ENCODE results near the gene NUBP1. TPM values are rescaled to one million over a fixed set of nuclear protein-coding genes. Genes with fewer than 3 reads are reported as not detected.

NUBP1 gene
- total and polyA plus RNA-seq, 8 donors = 14.6 to 32.1 (median 22.3) TPM

DNA sequence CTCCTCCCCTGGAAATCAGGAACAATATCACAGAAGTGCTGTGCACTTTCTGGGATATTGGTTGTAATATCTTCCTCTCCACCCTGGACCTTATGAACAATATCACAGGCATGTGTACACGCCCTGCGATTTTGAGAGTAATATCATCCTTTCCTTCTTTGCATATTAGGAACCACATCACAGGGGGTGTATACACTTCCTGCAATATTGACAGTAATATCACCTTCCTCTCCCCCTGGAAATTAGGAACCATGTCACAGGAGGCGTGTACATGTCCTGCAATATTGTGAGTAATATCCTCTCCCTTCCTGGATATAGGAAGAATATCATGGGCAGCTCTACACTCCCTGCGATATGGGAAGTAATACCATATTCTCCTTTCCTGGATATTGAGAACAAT lies 34.7 kb upstream of the NUBP1 start:
- Histone ChIP-seq H3K9me3 (no peaks in the 10 kb centered on the region), H3K4me1 (no peaks in the 10 kb centered on the region), H3K27ac (no peak overlapping the region), H3K4me3 (no peak overlapping the region), H3K36me3 (no peaks in the 10 kb centered on the region), H3K27me3 (no peaks in the 10 kb centered on the region)
- intact Hi-C loops (cut with DNase I) = no loop called here
- no peak for FAIRE-seq
- no peak for DNase-seq
- no peak for ATAC-seq
- WGBS, 2 donors = 52 to 66% methylated on average over 4 of the region's 4 CpGs
- TF ChIP-seq, protein P1, sequence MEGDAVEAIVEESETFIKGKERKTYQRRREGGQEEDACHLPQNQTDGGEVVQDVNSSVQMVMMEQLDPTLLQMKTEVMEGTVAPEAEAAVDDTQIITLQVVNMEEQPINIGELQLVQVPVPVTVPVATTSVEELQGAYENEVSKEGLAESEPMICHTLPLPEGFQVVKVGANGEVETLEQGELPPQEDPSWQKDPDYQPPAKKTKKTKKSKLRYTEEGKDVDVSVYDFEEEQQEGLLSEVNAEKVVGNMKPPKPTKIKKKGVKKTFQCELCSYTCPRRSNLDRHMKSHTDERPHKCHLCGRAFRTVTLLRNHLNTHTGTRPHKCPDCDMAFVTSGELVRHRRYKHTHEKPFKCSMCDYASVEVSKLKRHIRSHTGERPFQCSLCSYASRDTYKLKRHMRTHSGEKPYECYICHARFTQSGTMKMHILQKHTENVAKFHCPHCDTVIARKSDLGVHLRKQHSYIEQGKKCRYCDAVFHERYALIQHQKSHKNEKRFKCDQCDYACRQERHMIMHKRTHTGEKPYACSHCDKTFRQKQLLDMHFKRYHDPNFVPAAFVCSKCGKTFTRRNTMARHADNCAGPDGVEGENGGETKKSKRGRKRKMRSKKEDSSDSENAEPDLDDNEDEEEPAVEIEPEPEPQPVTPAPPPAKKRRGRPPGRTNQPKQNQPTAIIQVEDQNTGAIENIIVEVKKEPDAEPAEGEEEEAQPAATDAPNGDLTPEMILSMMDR (IDR thresholded peaks at IDR 0.05) = no peak

DNA sequence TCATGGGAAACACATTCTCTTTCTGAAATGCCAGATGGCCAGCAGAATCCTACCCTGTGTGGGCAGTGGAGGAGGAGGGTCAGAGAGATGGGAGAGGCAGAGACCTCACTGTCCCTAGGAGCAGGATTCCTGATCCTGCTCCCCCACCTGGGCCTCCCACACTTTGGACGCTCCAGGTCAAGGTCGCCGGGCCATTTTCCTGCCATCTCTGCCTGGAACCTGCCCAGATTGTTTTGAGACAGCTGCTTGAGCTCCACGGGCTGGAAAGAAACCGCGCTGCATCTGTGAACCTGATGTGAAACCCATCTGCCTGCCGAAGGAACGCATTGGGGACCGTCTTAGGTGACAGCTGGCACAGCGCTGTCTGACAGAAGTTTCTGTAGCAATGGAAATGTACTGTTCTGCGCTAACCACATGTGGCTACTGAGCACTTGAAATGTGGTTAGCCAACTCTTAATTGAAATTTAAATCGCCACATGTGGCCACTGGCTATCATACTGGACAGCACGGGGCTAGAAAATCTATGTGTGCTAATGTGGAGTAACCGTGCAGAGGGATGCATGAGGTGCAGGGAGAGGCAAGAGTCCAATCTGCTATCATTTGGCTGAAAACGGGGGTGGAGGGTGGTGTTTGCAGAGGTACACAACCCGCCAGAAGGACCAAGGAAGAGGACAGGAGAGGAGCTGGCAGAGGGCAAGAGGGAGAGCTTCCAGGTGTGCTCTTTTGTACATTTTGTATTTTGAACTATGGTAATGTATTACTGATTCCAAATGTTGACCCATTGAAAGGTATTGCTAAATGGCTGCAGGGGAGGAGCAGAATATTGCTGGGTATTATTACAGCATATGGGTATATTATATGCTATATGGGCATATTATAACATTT lies 15.4 kb upstream of the NUBP1 start:
- intact Hi-C loops (cut with DNase I) = no loop called here
- no peaks in the 10 kb centered on the region for H3K36me3 ChIP-seq
- TF ChIP-seq, protein P1 (IDR thresholded peaks at IDR 0.05) = no peak
- H3K4me3 ChIP-seq = no peak overlapping the region
- no peaks in the 10 kb centered on the region for H3K27me3 ChIP-seq
- whole genome bisulfite sequencing, 2 donors = 33 to 39% methylated on average over 16 of the region's 16 CpGs
- FAIRE-seq (no peak), DNase-seq (no peak), ATAC-seq (peak in 2 of 4 donors; percentile 38 to 44)
- no peaks in the 10 kb centered on the region for H3K9me3 ChIP-seq
- no peaks in the 10 kb centered on the region for H3K4me1 ChIP-seq
- H3K27ac ChIP-seq = no peak overlapping the region

DNA sequence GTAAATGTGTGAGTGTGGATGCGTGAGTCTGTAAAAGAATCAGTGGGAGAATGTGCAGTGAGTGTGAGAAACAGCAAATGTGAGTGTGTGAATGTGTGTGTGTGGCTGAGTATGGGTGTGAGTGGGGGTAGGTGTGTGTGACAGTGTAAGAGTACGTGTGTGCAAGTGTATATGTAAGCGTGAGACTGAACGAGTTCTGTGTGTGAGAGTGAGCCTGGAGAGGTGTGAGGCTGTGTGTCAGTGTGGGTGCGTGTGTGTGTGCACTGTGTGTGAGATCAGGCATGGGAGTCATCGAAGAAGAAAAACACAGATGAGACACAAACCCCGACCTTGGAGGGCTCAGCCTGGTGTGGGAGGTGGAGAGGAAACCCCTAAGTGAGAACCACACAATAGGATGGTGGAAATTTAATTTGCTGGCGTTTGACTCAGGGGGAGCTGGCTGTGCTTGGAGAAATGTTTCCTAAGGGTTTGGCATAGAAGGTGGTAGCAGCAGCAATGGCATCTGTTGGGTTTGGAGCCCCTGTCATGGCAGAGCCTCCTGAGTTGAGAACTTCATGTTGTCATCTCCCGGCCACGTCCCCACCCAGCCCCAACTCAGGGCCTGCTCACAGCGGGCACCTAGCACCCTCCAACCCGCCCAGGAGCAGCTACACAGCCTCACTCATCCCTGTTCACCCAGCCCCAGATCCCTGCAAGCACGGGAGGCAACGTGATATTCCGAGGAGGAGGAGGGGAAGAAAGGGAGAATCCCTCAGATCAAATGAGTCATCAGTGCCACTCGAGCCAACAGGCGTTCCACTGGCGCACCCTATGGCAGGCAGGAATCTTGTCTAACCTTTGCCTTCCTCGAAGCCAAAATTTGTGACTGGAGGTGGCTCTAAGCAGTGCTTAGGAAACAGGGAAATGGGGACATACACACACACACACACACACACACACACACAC lies 14.3 kb upstream of the NUBP1 start:
- no peak overlapping the region for H3K27ac ChIP-seq
- ATAC-seq = peak in 1 of 4 donors; percentile 55
- WGBS, 2 donors = 77 to 85% methylated on average over 19 of the region's 19 CpGs
- TF ChIP-seq, protein P1 (IDR thresholded peaks at IDR 0.05) = no peak
- no peaks in the 10 kb centered on the region for H3K27me3 ChIP-seq
- no peaks in the 10 kb centered on the region for H3K36me3 ChIP-seq
- H3K9me3 ChIP-seq = no peaks in the 10 kb centered on the region
- no peaks in the 10 kb centered on the region for H3K4me1 ChIP-seq
- DNase-seq = no peak
- intact Hi-C loops (cut with DNase I) = no loop called here
- H3K4me3 ChIP-seq = no peak overlapping the region
- FAIRE-seq = no peak

DNA sequence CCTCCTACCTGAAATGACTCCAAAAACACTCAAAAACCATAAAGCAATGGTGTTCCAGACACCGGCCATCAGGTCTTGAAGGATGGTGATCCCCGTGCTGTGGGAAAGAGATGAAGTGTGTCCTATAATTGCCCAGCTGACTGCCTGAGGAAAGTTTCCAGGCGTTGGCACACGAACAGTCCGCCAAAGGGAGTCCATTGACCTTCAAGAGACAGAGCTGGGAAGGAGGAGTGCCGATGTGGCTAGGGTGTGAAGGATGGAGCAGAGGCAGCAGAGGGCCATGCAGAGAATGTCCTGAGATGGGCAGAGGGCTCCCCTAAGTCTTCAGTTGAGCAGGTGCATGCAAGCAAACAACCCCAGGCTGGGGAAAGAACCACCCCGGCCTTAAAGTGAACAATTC lies 11.9 kb upstream of the NUBP1 start:
- ATAC-seq (no peak), FAIRE-seq (no peak), DNase-seq (no peak)
- no peaks in the 10 kb centered on the region for H3K36me3 ChIP-seq
- intact Hi-C loops (cut with DNase I) = no loop called here
- no peaks in the 10 kb centered on the region for H3K4me1 ChIP-seq
- no peaks in the 10 kb centered on the region for H3K27me3 ChIP-seq
- WGBS, 2 donors = 60 to 65% methylated on average over 7 of the region's 7 CpGs
- no peak overlapping the region for H3K27ac ChIP-seq
- TF ChIP-seq, protein P1 (IDR thresholded peaks at IDR 0.05) = no peak
- no peaks in the 10 kb centered on the region for H3K9me3 ChIP-seq
- no peak overlapping the region for H3K4me3 ChIP-seq

Measured in pancreas (tissue), 10 donors.